ES-I3 (cell line): ENCODE results near the gene EXOC7.
A peak's percentile ranks its signal among the peaks of the same experiment; 100 is the strongest.

Experiments used
- H3K36me3 ChIP-seq: 2 replicates; pipeline ENCODE4 v1.6.1; 2013; ENCODE audit warnings: mild to moderate bottlenecking, low read length, control low read depth, moderate library complexity; ENCODE audit not compliant: insufficient read depth
- H3K4me1 ChIP-seq: 2 replicates; pipeline ENCODE4 v1.6.1; 2013; ENCODE audit warnings: mild to moderate bottlenecking, control low read depth, low read length; ENCODE audit not compliant: insufficient read depth
- H3K9ac ChIP-seq: 2 replicates; pipeline ENCODE4 v1.6.1; 2013; ENCODE audit warnings: low read depth, mild to moderate bottlenecking, low read length, moderate library complexity
- H3K9me3 ChIP-seq: 2 replicates; pipeline ENCODE4 v1.6.1; 2013; ENCODE audit warnings: mild to moderate bottlenecking, low read length, moderate library complexity; ENCODE audit not compliant: control insufficient read depth, insufficient read depth

EXOC7 gene

DNA sequence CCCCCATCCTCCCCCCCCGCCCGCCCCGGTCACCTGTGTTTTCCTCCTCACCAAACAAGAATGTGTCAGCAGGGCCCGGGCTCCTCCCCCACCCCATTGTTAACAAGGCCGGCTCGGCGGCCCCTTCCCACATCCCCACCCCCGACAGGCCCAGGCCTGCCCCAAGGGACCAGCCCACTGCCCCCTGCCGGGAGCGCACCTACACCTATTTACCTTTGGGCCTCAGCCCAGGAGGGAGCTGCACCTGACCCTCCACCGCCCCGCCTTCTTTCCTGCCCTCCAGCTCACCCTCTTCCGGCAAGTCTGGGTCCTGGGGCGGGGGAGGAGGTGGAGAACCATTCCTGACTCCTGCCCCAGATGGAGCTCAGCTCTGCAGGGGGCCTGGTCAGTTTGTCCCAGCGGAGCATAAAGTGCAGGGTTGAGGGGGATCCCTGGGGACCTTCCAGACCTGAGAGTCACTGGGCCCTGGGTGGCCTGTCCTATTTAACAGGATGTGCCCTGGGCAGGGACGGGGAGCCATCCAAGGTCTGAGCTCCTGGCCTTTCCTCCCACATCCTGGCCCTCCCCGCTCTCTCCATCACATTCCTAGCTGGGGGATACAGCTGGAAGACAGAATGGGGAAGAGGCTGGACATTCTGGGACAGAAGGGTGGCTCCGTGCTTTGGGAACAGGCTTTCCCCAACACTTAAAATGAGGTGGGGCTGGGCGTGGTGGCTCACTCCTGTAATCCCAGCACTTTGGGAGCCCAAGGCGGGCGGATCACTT is 29.2 kb upstream of the EXOC7 start:
- H3K36me3 ChIP-seq, result no peaks in the 10 kb centered on the region
- H3K9me3 ChIP-seq, result no peaks in the 10 kb centered on the region
- peaks cover 32% of the 10 kb centered on the region for H3K4me1 ChIP-seq
- H3K9ac ChIP-seq, result peak overlapping the region; percentile 38; the same call in 1 of the 2 replicates

DNA sequence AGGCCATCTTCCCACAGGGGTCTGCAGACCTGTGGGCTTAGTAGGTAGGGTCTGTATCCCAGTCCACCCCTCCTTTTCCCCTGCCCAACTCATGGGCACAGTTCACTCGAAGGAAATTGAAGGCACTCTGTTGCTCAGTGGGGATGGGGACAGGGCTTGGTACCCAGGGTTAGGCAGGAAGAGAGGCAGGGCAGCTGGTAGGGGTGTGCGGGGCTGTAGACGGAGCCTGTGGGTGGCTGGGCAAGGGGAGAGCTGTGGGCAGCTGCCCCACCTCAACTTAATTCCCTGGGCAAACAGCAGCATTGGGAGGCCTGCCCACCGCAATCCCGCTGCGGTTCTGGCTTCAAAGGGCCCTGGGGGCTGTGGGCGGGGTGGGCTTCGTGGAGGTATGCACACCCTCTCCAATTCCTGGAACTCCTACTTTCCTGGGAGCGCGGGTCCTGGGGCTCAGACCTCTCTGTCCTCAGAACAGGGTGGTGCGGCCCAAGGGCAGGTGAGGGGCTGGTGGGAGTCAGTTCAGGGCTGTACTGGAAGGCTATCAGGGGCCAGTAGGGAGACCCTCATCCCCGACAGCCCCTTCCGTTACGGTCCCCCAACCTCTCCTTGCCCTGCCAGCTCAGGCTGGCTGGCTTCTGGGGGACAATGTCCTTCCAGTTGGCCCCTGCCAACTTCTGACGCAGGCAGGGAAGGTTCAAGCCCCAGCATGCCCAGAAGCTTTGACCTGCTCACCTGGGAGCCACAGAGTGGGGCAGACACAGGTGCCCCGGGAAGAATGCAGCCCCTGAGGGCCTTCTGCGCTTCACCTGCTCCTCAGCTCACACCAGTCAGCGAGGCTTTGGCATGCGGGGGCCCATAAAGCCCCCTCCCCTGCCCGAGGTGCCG is 28.3 kb upstream of the EXOC7 start:
- Histone ChIP-seq H3K9ac (peak overlapping the region; percentile 42), H3K4me1 (peaks cover 29% of the 10 kb centered on the region), H3K9me3 (no peaks in the 10 kb centered on the region), H3K36me3 (no peaks in the 10 kb centered on the region)

DNA sequence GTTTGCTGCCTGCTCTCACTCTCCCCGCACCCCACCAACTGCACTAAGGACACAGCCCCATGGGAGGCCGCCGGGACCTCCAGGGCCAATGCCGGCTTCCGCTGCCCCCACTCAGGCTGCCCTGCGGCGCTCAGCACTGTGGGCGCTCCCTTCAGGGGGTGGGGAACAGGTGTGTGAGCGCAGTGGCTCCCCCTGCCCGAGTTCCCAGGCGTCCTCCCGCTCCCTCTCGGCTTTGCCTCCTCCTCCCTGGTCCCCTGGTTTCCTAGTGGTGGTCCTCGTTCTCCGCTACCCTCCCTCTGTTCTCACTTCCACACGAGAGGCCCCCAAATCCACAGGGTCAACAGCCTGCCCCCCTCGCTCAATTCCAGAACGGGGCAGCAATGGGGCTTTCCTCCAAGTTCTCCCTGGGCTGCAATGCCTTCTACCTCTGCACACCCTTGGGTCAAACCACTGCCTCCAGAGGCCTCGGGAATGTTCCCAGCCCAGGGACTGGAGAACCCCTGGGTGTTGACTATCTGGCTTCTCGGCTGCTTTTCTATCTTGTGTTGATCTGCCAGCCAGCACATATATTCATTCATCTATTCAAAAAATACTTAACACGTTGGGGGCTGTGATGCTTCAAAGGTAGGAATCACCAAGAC is 27.6 kb upstream of the EXOC7 start:
- H3K9ac ChIP-seq, result peak overlapping the region; percentile 42; the same call in 1 of the 2 replicates
- no peaks in the 10 kb centered on the region for H3K9me3 ChIP-seq
- peaks cover 24% of the 10 kb centered on the region for H3K4me1 ChIP-seq
- no peaks in the 10 kb centered on the region for H3K36me3 ChIP-seq

DNA sequence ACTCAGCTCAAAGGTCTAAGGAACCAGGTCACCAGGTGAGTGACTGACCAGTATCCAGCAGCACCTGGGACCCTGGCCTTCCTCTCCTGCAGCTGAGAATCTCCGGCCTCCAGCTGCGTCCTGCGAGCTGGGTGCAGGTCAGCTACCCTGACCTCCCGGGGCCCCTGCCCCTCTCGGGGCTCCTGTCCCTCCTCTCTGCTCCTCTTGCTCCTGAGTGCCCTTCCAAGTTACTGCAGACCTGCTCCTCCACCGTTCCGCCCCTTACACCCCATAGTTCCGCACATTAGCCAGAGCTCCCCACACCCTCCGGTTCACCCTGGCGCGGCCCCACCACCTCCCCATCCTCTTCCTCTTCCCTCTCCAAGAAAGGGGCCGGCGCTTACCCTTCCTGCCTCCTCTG is 26.9 kb upstream of the EXOC7 start:
- Histone ChIP-seq H3K9me3 (no peaks in the 10 kb centered on the region), H3K36me3 (no peaks in the 10 kb centered on the region), H3K4me1 (peaks cover 22% of the 10 kb centered on the region), H3K9ac (peak overlapping the region; percentile 42; the same call in 1 of the 2 replicates)

DNA sequence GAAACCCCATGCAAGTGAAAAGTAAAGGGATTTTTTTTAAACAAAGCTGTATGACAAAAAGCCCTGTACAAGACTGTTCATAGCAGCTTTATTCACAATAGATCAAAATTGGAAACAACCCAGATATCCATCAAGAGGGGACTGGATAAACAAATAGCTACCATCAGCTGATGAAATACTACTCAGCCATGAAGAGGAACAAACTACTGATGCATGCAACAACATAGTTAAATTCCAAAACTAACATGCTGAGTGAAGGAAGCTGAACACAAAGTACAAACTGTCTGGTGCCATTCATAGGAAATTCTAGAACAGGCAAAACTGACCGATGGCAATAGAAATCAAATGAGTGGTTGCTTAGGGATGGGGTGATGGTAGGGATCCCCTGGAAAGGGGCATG is 22.3 kb upstream of the EXOC7 start:
- no peaks in the 10 kb centered on the region for H3K36me3 ChIP-seq
- H3K9ac ChIP-seq, result no peak overlapping the region
- peaks cover 9% of the 10 kb centered on the region; the same call in 1 of the 2 replicates for H3K4me1 ChIP-seq

DNA sequence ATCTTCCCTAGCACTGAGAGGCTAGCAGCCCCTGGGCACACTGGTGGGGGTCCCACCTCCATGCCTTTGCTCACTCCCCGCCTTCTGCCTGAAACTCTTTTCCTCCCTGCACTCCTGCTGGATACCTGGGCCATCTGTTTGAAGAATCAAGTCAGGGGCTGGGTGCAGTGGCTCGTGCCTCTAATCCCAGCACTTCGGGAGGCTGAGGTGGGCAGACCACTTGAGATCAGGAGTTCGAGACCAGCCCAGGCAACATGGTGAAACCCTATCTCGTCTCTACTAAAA is 21.7 kb upstream of the EXOC7 start:
- Histone ChIP-seq H3K4me1 (peaks cover 9% of the 10 kb centered on the region), H3K36me3 (no peaks in the 10 kb centered on the region), H3K9me3 (no peaks in the 10 kb centered on the region), H3K9ac (no peak overlapping the region)

More for the DNA sequence above, 22.3 kb upstream of the EXOC7 start:
- no peaks in the 10 kb centered on the region for H3K9me3 ChIP-seq

DNA sequence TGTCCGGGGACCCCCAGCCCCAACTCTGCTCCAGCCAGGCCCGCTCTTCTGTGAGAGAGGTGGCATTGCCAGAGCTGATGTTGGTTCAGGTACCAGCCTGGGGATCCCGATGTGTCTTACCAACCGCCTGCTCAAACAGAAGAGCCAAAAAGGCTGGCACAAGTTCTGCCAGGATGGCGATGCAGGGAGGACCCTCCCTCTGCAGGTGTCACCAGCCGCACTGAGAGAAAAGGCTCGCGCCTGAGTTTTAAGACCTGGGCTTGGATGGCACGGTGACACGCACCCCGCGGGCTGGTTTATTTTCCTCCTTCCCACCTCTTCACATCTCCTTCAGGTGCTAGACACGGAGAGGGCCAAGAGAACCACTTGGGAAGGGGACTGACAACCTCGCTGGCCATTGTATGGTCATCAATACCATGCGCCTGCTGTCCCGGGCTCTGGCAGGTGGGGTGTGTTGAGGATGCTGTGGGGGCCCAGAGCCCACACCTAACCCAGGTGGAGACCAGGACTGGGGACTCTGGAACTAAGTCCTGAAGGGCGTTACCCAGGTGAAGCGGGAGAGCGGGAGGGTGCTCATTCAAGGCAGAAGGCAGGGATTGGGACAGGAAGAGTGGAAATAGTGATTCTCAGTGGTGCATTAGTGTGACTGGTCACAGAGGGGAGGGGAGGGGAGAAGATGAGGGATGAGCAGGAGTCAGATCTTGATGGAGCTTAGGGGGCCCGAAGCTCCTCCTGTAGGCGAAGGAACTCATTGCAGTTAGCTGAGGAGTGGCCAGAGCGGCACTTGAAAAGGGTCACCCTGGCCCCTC is 21.2 kb upstream of the EXOC7 start:
- no peak overlapping the region for H3K9ac ChIP-seq
- no peaks in the 10 kb centered on the region for H3K36me3 ChIP-seq
- H3K9me3 ChIP-seq, result no peaks in the 10 kb centered on the region
- peaks cover 11% of the 10 kb centered on the region for H3K4me1 ChIP-seq

DNA sequence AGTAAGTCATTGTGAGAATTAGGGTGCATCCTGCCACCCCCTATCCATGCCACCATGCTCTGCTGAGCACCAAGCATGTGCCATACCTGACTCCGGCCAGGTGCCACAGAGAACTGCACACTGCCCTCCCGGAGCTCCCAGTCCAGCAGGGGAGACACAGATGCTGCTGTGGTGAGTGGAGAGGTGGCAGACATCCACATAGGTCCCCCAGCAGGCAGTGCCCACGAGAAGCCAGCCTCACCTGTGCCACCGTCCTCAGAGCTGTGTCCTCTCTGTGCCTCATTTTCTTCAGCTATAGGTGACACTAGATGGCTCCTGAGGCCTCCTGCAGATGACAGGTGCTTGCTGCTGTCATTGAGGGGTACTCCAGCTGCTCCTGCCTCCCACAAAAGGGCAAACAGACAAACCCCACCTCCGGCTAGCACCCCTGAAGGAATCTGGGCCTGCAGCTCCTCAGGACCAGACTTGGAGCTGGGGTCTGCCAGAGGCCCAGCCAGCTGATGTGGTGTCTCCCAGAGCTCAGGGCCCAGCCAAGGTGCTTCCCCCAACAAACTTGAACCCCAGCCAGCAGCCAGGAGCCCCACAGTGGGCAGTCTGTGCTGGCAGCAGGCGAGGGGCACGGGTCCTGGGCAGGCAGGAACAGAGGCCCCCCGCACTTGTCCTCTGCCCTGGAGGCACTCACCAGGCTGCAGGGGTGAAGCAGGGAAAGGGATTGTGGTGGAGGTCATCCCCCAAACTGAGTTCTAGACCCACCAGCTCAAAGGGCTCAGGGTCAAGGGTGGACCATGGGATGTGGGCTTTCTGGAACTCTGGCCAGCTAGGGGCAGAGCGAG is 20.4 kb upstream of the EXOC7 start:
- H3K4me1 ChIP-seq, result peaks cover 11% of the 10 kb centered on the region
- no peak overlapping the region for H3K9ac ChIP-seq
- H3K9me3 ChIP-seq, result no peaks in the 10 kb centered on the region
- no peaks in the 10 kb centered on the region for H3K36me3 ChIP-seq

DNA sequence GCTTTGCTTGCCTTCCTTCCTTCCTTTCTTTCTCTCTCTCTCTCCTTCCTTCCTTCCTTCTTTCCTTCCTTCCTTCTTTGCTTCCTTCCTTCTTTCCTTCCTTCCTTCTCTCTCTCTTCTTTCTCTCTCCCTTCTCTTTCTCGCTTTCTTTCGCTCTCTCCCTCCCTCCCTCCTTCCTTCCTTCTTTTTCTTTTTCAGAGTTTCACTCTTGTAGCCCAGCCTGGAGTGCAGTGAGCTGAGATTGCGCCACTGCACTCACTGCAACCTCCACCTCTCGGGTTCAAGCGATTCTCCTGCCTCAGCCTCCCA is 19.6 kb upstream of the EXOC7 start:
- Histone ChIP-seq H3K4me1 (peaks cover 11% of the 10 kb centered on the region), H3K9me3 (no peaks in the 10 kb centered on the region), H3K36me3 (no peaks in the 10 kb centered on the region), H3K9ac (no peak overlapping the region)

DNA sequence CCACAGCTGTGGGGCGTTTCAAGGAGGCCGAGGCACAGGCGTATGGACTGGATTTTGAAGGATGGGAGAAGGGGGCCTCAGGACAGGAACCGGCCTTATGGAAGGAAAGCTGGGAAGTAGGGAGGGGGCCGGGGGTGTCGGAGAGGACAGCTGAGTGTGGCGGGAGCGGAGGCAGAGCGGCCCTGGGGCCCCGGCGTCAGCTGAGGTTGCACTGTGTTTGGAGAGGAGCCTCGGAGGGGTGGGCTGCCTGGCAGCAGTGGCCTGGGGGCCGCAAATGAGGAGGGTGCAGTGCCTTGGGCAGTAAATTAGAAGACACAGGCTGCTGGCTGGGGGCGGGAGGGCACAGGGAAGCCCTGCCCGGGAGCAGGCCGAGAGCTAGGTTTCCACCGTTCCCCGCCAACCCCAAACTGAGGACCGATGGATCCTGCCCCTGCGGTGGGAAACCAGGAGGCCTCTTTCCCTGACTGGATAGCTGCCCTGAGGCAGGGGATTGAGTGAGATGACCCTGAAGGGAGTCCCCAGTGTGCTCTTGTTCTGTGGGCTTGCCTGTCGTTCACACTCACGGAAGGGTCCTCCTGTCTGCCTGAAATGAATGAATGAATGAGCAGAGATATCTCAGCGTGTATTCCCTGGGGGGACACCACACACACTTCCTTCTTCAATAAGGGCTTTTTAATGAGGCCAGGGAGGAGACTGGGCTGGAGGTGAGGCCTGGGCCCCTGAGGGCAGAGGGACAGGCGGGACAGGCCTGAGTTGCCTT is 19.0 kb upstream of the EXOC7 start:
- peaks cover 11% of the 10 kb centered on the region for H3K4me1 ChIP-seq
- no peaks in the 10 kb centered on the region for H3K9me3 ChIP-seq
- peak overlapping the region; percentile 46 for H3K9ac ChIP-seq
- no peaks in the 10 kb centered on the region for H3K36me3 ChIP-seq

DNA sequence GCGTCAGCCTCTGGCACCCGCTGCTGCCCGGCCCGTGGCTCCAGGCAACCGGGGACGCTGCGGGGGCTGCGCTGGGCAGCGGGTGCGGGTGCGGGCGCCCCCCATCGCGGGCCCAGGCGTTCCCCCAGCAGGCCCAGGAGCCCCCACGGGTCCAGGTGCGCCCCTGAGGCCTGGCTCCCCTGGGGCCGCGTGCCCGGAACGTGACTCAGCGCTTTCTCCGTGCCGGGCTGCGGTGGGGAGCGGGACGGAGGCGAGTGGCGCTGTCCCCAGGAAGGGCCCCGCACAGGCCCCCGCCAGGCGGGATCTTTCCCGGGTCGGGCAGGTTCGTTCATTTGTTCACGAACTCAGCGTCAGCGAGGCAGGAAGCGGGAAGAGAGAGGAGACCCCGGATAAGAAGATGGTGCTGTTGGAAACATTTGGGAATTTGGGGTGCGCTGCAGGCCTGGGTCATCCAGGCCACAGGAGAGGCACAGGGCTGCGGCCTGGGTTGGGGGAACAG is 18.4 kb upstream of the EXOC7 start:
- H3K9me3 ChIP-seq, result no peaks in the 10 kb centered on the region
- H3K4me1 ChIP-seq, result peaks cover 11% of the 10 kb centered on the region
- peak overlapping the region; percentile 46 for H3K9ac ChIP-seq
- no peaks in the 10 kb centered on the region for H3K36me3 ChIP-seq

DNA sequence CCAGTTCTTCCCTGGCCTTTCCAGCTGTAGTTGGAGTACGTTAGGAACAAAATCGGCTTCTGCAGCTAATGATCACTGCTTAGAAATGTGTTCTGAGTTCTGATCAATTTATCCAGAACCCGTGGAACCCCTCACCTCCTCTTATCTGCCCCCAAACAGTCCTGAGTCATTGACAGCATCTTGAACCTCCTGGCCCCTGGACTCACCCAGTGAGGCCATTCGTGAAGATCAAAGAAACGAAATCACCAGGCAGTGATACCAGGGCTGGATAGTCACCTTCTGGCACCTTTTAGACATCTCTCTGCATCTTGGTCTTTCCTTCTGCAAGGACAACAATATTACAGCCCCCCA is 17.0 kb upstream of the EXOC7 start:
- Histone ChIP-seq H3K9me3 (no peaks in the 10 kb centered on the region), H3K9ac (no peak overlapping the region; the same call in 1 of the 2 replicates), H3K36me3 (no peaks in the 10 kb centered on the region), H3K4me1 (peaks cover 11% of the 10 kb centered on the region)
